ENCODE data around the gene PPP1R13L.

Gene PPP1R13L

GRCh38 chr19:45362291-45362690, 42.6 kb downstream of the PPP1R13L start:
- Histone ChIP-seq H3K4me3 (ENCODE audit: low read depth, low read length) (no peak overlapping the region), H3K36me3 (ENCODE audit: insufficient read depth, low read length) (0 out of 2 replicates have a peak, but pooled peaks cover under 1% of the 10 kb centered on the region), H3K27ac (ENCODE audit: low read depth, low read length) (no peak overlapping the region)

DNA sequence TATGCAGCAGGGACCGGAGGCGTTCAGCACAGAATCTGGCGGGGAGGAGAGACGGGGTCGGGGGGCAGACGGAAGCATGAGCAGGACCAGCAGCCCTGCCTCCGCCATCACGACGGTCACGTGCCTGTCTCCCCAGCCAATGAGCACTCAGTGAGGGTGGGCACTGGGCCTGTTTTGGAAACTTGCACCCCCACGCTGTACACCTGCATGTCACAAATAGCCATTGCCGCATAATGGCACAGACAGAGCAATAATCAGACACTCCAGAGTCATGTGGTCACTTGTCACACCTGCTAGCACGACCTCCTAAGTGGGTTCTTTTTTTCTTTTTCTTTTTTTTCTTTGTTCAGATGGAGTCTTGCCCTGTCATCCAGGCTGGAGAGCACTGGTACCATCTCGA, 43.3 kb downstream of the PPP1R13L start:
- H3K4me3 ChIP-seq (ENCODE audit: low read depth, low read length), result no peak overlapping the region
- H3K36me3 ChIP-seq (ENCODE audit: insufficient read depth, low read length), result 0 out of 2 replicates have a peak, but pooled peaks cover 3% of the 10 kb centered on the region
- H3K27ac ChIP-seq (ENCODE audit: low read depth, low read length), result no peak overlapping the region
- no peaks in the 10 kb centered on the region for H3K79me2 ChIP-seq (ENCODE audit: control insufficient read depth, insufficient read depth, low read length, unreplicated experiment)
- no peak overlapping the region for H2AFZ ChIP-seq (ENCODE audit: low read length, unreplicated experiment)
- no peaks in the 10 kb centered on the region for H3K27me3 ChIP-seq (ENCODE audit: insufficient read depth, low read length)
- H3K4me1 ChIP-seq (ENCODE audit: control insufficient read depth, insufficient read depth, low read length, unreplicated experiment), result no peaks in the 10 kb centered on the region

More at GRCh38 chr19:45362291-45362690, 42.6 kb downstream of the PPP1R13L start:
- H3K4me1 ChIP-seq (ENCODE audit: control insufficient read depth, insufficient read depth, low read length, unreplicated experiment), result no peaks in the 10 kb centered on the region
- H3K79me2 ChIP-seq (ENCODE audit: control insufficient read depth, insufficient read depth, low read length, unreplicated experiment), result no peaks in the 10 kb centered on the region
- H2AFZ ChIP-seq (ENCODE audit: low read length, unreplicated experiment), result no peak overlapping the region
- H3K27me3 ChIP-seq (ENCODE audit: insufficient read depth, low read length), result no peaks in the 10 kb centered on the region

- Histone ChIP-seq H3K4me3 (ENCODE audit: low read depth, low read length) (no peak overlapping the region), H2AFZ (ENCODE audit: low read length, unreplicated experiment) (no peak overlapping the region), H3K79me2 (ENCODE audit: control insufficient read depth, insufficient read depth, low read length, unreplicated experiment) (no peaks in the 10 kb centered on the region), H3K4me1 (ENCODE audit: control insufficient read depth, insufficient read depth, low read length, unreplicated experiment) (no peaks in the 10 kb centered on the region), H3K27ac (ENCODE audit: low read depth, low read length) (no peak overlapping the region), H3K27me3 (ENCODE audit: insufficient read depth, low read length) (no peaks in the 10 kb centered on the region), H3K36me3 (ENCODE audit: insufficient read depth, low read length) (peaks cover 13% of the 10 kb centered on the region; the same call in 1 of the 2 replicates)
Observed at GRCh38 chr19:45358213-45358792, 46.6 kb downstream of the PPP1R13L start.

- no peak overlapping the region for H2AFZ ChIP-seq (ENCODE audit: low read length, unreplicated experiment)
- peaks cover 13% of the 10 kb centered on the region; the same call in 1 of the 2 replicates for H3K36me3 ChIP-seq (ENCODE audit: insufficient read depth, low read length)
- H3K4me1 ChIP-seq (ENCODE audit: control insufficient read depth, insufficient read depth, low read length, unreplicated experiment), result no peaks in the 10 kb centered on the region
- no peak overlapping the region for H3K4me3 ChIP-seq (ENCODE audit: low read depth, low read length)
- no peaks in the 10 kb centered on the region for H3K79me2 ChIP-seq (ENCODE audit: control insufficient read depth, insufficient read depth, low read length, unreplicated experiment)
- H3K27ac ChIP-seq (ENCODE audit: low read depth, low read length), result no peak overlapping the region
- H3K27me3 ChIP-seq (ENCODE audit: insufficient read depth, low read length), result no peaks in the 10 kb centered on the region
Observed at GRCh38 chr19:45357445-45357783, 47.5 kb downstream of the PPP1R13L start.

DNA sequence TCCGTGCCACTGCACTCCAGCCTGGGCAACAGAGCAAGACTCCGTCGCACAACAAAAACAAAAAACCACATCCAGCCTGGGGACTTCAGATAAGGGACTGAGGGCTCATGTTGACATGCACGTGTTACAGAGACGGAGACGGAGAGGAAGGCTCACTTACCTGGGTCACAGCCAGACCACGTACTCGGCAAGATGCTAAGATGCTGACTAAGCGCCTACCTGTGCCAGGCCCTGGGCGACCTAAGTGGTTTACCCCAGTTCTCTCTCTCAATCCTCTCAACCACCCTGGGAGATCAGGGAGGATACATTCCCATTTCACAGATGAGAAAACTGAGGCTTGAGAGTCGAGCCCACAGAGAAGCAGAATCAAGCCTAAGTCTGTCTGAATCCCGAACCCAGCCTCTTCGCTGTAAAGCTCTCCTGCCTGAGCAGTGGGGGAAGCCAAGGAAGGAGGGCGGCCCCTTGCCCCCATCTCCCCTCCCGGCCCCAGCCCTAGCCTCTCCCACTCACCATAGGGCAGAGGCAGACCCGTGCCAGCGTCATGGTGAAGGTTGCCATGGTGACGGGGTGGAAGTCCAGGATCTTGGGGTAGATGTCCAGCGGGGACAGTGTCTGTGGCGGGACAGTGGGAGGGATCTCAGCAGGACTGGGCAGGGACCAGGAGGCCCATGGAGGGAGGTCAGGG, 48.0 kb downstream of the PPP1R13L start:
- H3K27me3 ChIP-seq (ENCODE audit: insufficient read depth, low read length), result no peaks in the 10 kb centered on the region
- H3K79me2 ChIP-seq (ENCODE audit: control insufficient read depth, insufficient read depth, low read length, unreplicated experiment), result no peaks in the 10 kb centered on the region
- no peaks in the 10 kb centered on the region for H3K4me1 ChIP-seq (ENCODE audit: control insufficient read depth, insufficient read depth, low read length, unreplicated experiment)
- H3K27ac ChIP-seq (ENCODE audit: low read depth, low read length), result no peak overlapping the region
- H2AFZ ChIP-seq (ENCODE audit: low read length, unreplicated experiment), result no peak overlapping the region
- no peak overlapping the region for H3K4me3 ChIP-seq (ENCODE audit: low read depth, low read length)
- peaks cover 13% of the 10 kb centered on the region; the same call in 1 of the 2 replicates for H3K36me3 ChIP-seq (ENCODE audit: insufficient read depth, low read length)

- no peak overlapping the region for H2AFZ ChIP-seq (ENCODE audit: low read length, unreplicated experiment)
Observed at GRCh38 chr19:45355910-45356309, 49.0 kb downstream of the PPP1R13L start.

DNA sequence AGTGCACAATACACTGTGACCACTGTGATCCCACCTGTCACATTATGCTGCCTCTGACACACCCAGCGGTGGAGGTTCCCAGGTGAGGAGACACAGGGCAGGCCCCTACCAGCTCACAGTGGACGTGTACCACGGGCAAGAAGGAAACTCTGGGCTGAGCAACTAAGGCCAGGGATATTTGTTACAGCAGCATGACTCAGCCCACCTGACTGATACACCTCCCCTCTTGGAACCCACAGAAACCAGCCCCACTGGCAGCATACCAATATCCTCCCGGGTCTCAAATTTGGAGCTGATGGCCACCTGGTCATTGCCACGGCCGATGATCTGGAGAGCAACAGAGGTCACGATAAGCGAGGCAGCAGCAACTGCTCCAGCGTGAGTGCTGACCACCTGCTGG, 49.5 kb downstream of the PPP1R13L start:
- Histone ChIP-seq H3K27me3 (ENCODE audit: insufficient read depth, low read length) (no peaks in the 10 kb centered on the region), H3K36me3 (ENCODE audit: insufficient read depth, low read length) (peaks cover 13% of the 10 kb centered on the region; the same call in 1 of the 2 replicates)

More at GRCh38 chr19:45355910-45356309, 49.0 kb downstream of the PPP1R13L start:
- Histone ChIP-seq H3K4me3 (ENCODE audit: low read depth, low read length) (no peak overlapping the region), H3K36me3 (ENCODE audit: insufficient read depth, low read length) (peaks cover 13% of the 10 kb centered on the region; the same call in 1 of the 2 replicates), H3K27ac (ENCODE audit: low read depth, low read length) (no peak overlapping the region), H3K79me2 (ENCODE audit: control insufficient read depth, insufficient read depth, low read length, unreplicated experiment) (no peaks in the 10 kb centered on the region), H3K4me1 (ENCODE audit: control insufficient read depth, insufficient read depth, low read length, unreplicated experiment) (no peaks in the 10 kb centered on the region), H3K27me3 (ENCODE audit: insufficient read depth, low read length) (no peaks in the 10 kb centered on the region)

DNA sequence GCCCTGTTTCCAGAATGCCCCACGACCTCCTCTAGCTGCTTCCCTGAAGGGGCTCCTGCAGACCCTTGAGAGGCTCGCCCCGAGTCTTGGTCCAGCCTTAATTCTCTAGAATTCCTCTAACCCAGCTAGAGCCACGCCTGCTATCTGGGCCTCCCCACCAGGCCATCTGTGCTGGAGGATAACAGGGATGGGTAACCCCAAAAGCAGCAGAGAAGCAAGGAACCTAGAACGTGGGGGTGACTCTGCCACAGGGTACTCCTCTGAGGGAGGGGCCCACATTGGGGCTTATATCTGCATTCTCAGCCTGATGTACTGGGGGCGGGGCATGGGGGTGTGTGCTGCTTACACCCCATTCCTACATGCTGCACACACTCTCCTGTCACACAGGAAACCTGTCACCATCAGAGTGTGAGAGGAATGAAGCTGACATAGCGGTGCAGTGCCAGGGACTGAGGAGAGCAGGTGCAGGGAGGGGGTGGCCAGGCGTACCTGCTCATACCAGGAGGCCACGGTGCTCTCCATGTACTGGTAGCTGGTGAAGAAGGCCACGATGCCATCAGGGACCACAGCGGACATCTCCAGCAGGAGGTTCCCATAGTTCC, 50.5 kb downstream of the PPP1R13L start:
- Histone ChIP-seq H3K27ac (ENCODE audit: low read depth, low read length) (no peak overlapping the region), H3K27me3 (ENCODE audit: insufficient read depth, low read length) (no peaks in the 10 kb centered on the region), H2AFZ (ENCODE audit: low read length, unreplicated experiment) (no peak overlapping the region), H3K4me1 (ENCODE audit: control insufficient read depth, insufficient read depth, low read length, unreplicated experiment) (no peaks in the 10 kb centered on the region), H3K79me2 (ENCODE audit: control insufficient read depth, insufficient read depth, low read length, unreplicated experiment) (no peaks in the 10 kb centered on the region), H3K36me3 (ENCODE audit: insufficient read depth, low read length) (peaks cover 13% of the 10 kb centered on the region; the same call in 1 of the 2 replicates), H3K4me3 (ENCODE audit: low read depth, low read length) (no peak overlapping the region)

More for the DNA sequence above, 49.5 kb downstream of the PPP1R13L start:
- H3K4me3 ChIP-seq (ENCODE audit: low read depth, low read length), result no peak overlapping the region
- H3K4me1 ChIP-seq (ENCODE audit: control insufficient read depth, insufficient read depth, low read length, unreplicated experiment), result no peaks in the 10 kb centered on the region
- H2AFZ ChIP-seq (ENCODE audit: low read length, unreplicated experiment), result no peak overlapping the region
- no peak overlapping the region for H3K27ac ChIP-seq (ENCODE audit: low read depth, low read length)
- H3K79me2 ChIP-seq (ENCODE audit: control insufficient read depth, insufficient read depth, low read length, unreplicated experiment), result no peaks in the 10 kb centered on the region

DNA sequence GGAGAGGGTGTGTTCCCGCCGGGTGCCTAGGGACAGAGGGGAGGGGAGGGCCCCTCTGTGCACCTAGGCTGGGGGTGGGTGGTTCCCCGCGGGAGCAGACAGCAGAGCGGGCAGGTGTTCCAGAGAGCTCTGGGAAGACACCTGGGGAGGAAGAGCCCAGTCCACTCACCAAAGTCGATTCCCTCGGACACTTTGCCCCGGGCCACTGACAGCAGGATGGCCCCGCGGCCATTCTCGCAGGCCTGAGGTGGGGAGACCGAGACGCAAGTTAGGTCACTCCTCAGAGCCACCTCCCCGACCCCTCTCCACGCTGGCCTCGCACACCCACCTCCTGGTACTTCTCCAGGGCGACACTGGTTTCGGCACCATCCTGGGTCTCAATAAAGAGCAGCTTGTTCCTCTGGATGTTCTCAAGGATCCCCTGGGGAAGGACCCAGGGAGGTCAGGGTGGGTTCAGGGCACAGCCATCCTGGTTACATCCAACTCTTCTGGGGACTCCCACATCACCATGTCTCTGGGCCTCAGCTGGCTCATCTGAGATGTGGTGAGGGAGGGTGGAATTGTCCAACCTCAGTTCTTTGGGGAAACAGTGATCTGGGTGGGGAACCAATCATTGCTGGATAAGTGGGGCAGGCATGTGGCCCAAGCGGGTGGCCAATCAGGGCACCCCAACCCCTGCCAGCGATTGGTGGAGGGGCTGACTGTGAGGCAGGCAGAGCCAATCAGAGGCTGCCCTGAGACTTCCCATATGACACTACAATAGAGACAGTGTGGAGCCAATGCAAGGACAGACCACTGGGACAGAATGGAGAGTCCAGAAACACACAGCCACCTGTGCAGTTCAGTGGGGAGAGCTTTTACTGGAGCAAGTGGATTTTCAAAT, 51.7 kb downstream of the PPP1R13L start:
- peaks cover 13% of the 10 kb centered on the region; the same call in 1 of the 2 replicates for H3K36me3 ChIP-seq (ENCODE audit: insufficient read depth, low read length)

DNA sequence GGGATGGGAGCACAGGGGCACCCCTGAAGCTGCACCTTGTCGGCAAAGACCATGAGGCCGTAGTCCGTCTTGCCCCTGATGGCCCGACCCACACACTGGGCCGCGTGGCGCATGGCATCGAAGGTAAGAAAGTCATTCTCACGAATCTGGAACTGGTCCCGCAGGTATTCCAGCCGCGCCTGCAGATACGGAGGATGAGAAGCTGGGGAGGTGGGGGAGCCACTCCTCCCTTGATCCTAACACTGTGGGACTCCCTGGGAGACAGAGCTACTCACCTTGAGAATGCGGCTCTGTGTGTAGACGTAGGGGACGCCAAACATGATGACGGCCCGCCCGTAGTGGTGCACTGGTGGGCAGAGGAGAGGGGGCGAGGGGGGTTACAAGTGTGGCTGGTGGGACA, 52.4 kb downstream of the PPP1R13L start:
- Histone ChIP-seq H3K79me2 (ENCODE audit: control insufficient read depth, insufficient read depth, low read length, unreplicated experiment) (no peaks in the 10 kb centered on the region), H3K27ac (ENCODE audit: low read depth, low read length) (no peak overlapping the region)

More for the DNA sequence above, 51.7 kb downstream of the PPP1R13L start:
- Histone ChIP-seq H2AFZ (ENCODE audit: low read length, unreplicated experiment) (no peak overlapping the region), H3K27me3 (ENCODE audit: insufficient read depth, low read length) (no peaks in the 10 kb centered on the region), H3K4me3 (ENCODE audit: low read depth, low read length) (no peak overlapping the region), H3K4me1 (ENCODE audit: control insufficient read depth, insufficient read depth, low read length, unreplicated experiment) (no peaks in the 10 kb centered on the region), H3K27ac (ENCODE audit: low read depth, low read length) (no peak overlapping the region), H3K79me2 (ENCODE audit: control insufficient read depth, insufficient read depth, low read length, unreplicated experiment) (no peaks in the 10 kb centered on the region)

More for the DNA sequence above, 52.4 kb downstream of the PPP1R13L start:
- Histone ChIP-seq H2AFZ (ENCODE audit: low read length, unreplicated experiment) (no peak overlapping the region), H3K27me3 (ENCODE audit: insufficient read depth, low read length) (no peaks in the 10 kb centered on the region), H3K36me3 (ENCODE audit: insufficient read depth, low read length) (peaks cover 13% of the 10 kb centered on the region; the same call in 1 of the 2 replicates), H3K4me3 (ENCODE audit: low read depth, low read length) (no peak overlapping the region), H3K4me1 (ENCODE audit: control insufficient read depth, insufficient read depth, low read length, unreplicated experiment) (no peaks in the 10 kb centered on the region)
